Measurements from ENCODE around the gene PDF. TPM values are rescaled to one million over a fixed set of nuclear protein-coding genes. Genes with fewer than 3 reads are reported as not detected.

Gene PDF
- total and polyA plus RNA-seq, 2 of the 13 experiments (the other 11 are each of a cell fraction or from before 2014, with no cell fraction given), result 12.4 to 48.8 TPM

DNA sequence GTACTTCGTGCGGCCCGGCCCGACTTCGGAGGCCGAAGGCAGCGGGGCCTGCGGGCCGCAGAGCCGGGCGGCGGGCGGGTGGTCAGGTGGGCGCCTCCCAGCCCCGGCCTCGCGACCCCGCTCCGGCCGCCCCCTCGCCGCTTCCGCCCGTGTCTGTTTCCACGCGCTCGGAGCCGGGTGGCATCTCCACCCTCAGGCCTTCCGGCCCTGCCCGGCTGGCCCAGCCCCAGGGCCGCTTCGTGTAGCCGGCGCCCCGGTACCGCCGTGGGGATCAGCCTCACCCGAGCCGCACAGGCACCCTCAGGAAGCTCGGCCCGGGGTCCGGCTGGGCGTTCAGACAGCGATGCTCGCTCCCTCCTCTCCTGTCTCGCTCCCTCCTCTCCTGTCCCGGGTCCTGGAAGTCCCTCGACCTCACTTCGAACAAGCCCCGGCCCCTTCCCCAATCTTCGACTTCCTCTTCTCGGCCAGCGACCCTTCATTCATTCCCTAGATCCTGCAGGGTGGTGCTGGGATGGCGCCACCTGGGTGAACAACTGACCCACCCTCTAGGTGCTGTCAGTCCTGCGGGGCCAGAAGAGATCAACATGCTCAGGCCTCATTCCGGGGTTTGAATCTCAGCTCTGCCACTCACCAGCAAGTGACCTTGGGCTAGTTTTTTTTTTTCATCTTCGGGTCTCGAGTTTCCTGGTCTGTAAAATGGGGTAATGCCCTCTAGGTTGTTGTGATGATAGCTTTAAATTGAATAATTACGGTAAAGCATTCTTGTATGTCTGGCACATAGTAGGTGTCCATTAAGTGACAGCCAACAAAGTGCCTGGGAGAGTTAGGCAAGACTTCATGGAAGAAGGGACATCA, 18.6 kb downstream of the PDF start (continued):
- TF ChIP-seq, protein P1, sequence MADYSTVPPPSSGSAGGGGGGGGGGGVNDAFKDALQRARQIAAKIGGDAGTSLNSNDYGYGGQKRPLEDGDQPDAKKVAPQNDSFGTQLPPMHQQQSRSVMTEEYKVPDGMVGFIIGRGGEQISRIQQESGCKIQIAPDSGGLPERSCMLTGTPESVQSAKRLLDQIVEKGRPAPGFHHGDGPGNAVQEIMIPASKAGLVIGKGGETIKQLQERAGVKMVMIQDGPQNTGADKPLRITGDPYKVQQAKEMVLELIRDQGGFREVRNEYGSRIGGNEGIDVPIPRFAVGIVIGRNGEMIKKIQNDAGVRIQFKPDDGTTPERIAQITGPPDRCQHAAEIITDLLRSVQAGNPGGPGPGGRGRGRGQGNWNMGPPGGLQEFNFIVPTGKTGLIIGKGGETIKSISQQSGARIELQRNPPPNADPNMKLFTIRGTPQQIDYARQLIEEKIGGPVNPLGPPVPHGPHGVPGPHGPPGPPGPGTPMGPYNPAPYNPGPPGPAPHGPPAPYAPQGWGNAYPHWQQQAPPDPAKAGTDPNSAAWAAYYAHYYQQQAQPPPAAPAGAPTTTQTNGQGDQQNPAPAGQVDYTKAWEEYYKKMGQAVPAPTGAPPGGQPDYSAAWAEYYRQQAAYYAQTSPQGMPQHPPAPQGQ (CRISPR knock-in tag; IDR thresholded peaks at IDR 0.05; ENCODE audit: borderline replicate concordance), result 0 out of 2 replicates have a peak, but pooled peaks have one; percentile 13
- TF ChIP-seq CERS6 (CRISPR knock-in tag; IDR thresholded peaks at IDR 0.05), result no peak
- no peak for TF ChIP-seq GATAD1 (CRISPR knock-in tag; IDR thresholded peaks at IDR 0.05)
- TF ChIP-seq RARG (CRISPR knock-in tag; IDR thresholded peaks at IDR 0.05; ENCODE audit: low read depth), result no peak
- no peak for TF ChIP-seq NFE2L2 (IDR thresholded peaks at IDR 0.05; ENCODE audit: low read length)
- TF ChIP-seq ZNF367 (CRISPR knock-in tag; IDR thresholded peaks at IDR 0.05; ENCODE audit: borderline replicate concordance), result no peak; the same call in 1 of the 2 replicates
- no peak for TF ChIP-seq RFX1 (IDR thresholded peaks at IDR 0.05)
- 0 out of 2 replicates have a peak, but pooled peaks have one; percentile 22 for TF ChIP-seq REPIN1 (CRISPR knock-in tag; IDR thresholded peaks at IDR 0.05; ENCODE audit: borderline replicate concordance, low read depth)
- TF ChIP-seq GLI4 (CRISPR knock-in tag; IDR thresholded peaks at IDR 0.05; ENCODE audit: borderline replicate concordance), result peak; percentile 62; the same call in 1 of the 2 replicates
- no peak for TF ChIP-seq GPBP1L1 (CRISPR knock-in tag; IDR thresholded peaks at IDR 0.05)
- TF ChIP-seq KAT8 (CRISPR knock-in tag; IDR thresholded peaks at IDR 0.05), result no peak; the same call in 1 of the 2 replicates
- TF ChIP-seq ZNF230 (CRISPR knock-in tag; IDR thresholded peaks at IDR 0.05), result no peak; the same call in 1 of the 2 replicates
- no peak for TF ChIP-seq ZNF761 (CRISPR knock-in tag; conservative IDR thresholded peaks at IDR 0.05)
- no peak for TF ChIP-seq THYN1 (CRISPR knock-in tag; IDR thresholded peaks at IDR 0.05; ENCODE audit: borderline replicate concordance, low read depth)
- TF ChIP-seq ATF6 (CRISPR knock-in tag; conservative IDR thresholded peaks at IDR 0.05), result no peak
- no peak; the same call in 1 of the 2 replicates for TF ChIP-seq ZNF607 (CRISPR knock-in tag; IDR thresholded peaks at IDR 0.05; ENCODE audit: borderline replicate concordance)
- TF ChIP-seq ZNF430 (CRISPR knock-in tag; IDR thresholded peaks at IDR 0.05), result no peak
- peak; percentile 46 for TF ChIP-seq FOXA3 (CRISPR knock-in tag; IDR thresholded peaks at IDR 0.05)
- peak; percentile 12; the same call in 1 of the 2 replicates for TF ChIP-seq GMEB1 (CRISPR knock-in tag; IDR thresholded peaks at IDR 0.05; ENCODE audit: borderline replicate concordance)
- no peak for TF ChIP-seq CREM (IDR thresholded peaks at IDR 0.05)
- TF ChIP-seq CREM (CRISPR knock-in tag; IDR thresholded peaks at IDR 0.05), result no peak
- no peak for TF ChIP-seq HMGA1 (CRISPR knock-in tag; conservative IDR thresholded peaks at IDR 0.05)
